ENCODE data around the gene RMND1. TPM values are rescaled to one million over a fixed set of nuclear protein-coding genes. Genes with fewer than 3 reads are reported as not detected.

The RMND1 gene
- total and polyA plus RNA-seq, 2 of the 13 experiments (the other 11 are each of a cell fraction or from before 2014, with no cell fraction given), result 34.0 to 72.5 TPM

DNA sequence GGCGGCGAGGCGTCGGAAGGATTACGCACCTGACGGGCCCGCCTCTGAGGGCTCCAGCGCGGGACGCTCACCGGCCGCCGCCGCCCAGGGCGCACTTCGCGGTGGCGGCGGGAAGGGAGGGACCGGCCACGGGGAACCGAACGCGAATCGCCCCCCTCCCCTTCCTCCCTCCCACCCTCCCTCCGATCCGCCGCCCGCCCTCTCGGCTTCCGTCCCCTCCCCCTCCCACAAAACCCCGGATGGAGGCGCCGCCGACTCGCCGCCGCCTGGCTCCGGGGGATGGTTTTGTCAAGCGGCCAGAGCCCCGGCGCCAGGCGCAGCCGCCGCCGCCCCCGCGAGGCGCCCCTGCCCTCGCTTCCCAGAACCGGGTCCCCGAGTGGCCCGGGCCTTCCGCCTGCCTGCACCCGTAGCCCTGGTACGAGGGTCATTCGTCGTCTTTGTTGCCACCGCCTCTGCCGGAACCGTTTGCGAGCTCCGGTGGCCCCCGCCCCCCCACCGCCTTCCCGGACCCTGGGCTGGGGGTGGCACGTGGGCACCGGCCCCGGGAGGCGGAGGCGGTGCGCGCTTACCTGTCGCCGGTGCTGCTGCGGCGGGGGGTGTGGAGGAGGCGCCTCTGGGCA, 61.0 kb downstream of the RMND1 start (continued):
- TF ChIP-seq, protein P1, sequence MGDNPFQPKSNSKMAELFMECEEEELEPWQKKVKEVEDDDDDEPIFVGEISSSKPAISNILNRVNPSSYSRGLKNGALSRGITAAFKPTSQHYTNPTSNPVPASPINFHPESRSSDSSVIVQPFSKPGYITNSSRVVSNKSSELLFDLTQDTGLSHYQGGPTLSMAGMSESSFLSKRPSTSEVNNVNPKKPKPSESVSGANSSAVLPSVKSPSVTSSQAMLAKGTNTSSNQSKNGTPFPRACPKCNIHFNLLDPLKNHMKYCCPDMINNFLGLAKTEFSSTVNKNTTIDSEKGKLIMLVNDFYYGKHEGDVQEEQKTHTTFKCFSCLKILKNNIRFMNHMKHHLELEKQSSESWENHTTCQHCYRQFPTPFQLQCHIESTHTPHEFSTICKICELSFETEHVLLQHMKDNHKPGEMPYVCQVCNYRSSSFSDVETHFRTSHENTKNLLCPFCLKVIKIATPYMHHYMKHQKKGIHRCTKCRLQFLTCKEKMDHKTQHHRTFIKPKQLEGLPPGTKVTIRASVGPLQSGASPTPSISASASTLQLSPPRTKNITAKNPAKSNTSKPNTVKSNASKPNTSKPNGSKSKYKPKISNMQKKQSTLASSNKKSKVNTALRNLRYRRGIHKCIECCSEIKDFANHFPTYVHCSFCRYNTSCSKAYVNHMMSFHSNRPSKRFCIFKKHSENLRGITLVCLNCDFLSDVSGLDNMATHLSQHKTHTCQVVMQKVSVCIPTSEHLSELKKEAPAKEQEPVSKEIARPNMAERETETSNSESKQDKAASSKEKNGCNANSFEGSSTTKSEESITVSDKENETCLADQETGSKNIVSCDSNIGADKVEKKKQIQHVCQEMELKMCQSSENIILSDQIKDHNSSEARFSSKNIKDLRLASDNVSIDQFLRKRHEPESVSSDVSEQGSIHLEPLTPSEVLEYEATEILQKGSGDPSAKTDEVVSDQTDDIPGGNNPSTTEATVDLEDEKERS (CRISPR knock-in tag; IDR thresholded peaks at IDR 0.05), result no peak
- TF ChIP-seq MED8 (CRISPR knock-in tag; IDR thresholded peaks at IDR 0.05; ENCODE audit: insufficient replicate concordance) (no peak), TRIM24 (CRISPR knock-in tag; IDR thresholded peaks at IDR 0.05) (no peak), PTBP1 (IDR thresholded peaks at IDR 0.05; ENCODE audit: low read depth, low read length, poor library complexity, severe bottlenecking) (no peak), PHF5A (CRISPR knock-in tag; IDR thresholded peaks at IDR 0.05; ENCODE audit: low read depth, unreplicated experiment) (no peak), FOXK2 (IDR thresholded peaks at IDR 0.05) (no peak), ZEB1 (IDR thresholded peaks at IDR 0.05; ENCODE audit: insufficient replicate concordance, low read depth) (no peak), CBX2 (IDR thresholded peaks at IDR 0.05; ENCODE audit: low read depth, low read length) (no peak), CBX2 (CRISPR knock-in tag; IDR thresholded peaks at IDR 0.05; ENCODE audit: low read depth) (no peak), LCORL (IDR thresholded peaks at IDR 0.05) (no peak), LCORL (CRISPR knock-in tag; IDR thresholded peaks at IDR 0.05) (no peak), YY1 (IDR thresholded peaks at IDR 0.05; ENCODE audit: insufficient read depth, insufficient replicate concordance, low read depth, low read length) (no peak), ZSCAN30 (CRISPR knock-in tag; IDR thresholded peaks at IDR 0.05) (no peak), NCOA1 (CRISPR knock-in tag; IDR thresholded peaks at IDR 0.05) (no peak; the same call in 1 of the 2 replicates), ZNF552 (CRISPR knock-in tag; IDR thresholded peaks at IDR 0.05; ENCODE audit: borderline replicate concordance) (no peak), SRF (IDR thresholded peaks at IDR 0.05; ENCODE audit: low read depth, low read length) (no peak), SP4 (CRISPR knock-in tag; IDR thresholded peaks at IDR 0.05) (no peak), ZNF781 (CRISPR knock-in tag; IDR thresholded peaks at IDR 0.05; ENCODE audit: borderline replicate concordance, not compliant biosample characterization) (no peak), WIZ (CRISPR knock-in tag; IDR thresholded peaks at IDR 0.05) (no peak)
- TF ChIP-seq, protein P2, sequence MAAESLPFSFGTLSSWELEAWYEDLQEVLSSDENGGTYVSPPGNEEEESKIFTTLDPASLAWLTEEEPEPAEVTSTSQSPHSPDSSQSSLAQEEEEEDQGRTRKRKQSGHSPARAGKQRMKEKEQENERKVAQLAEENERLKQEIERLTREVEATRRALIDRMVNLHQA (CRISPR knock-in tag; IDR thresholded peaks at IDR 0.05), result no peak
- TF ChIP-seq, protein P3, sequence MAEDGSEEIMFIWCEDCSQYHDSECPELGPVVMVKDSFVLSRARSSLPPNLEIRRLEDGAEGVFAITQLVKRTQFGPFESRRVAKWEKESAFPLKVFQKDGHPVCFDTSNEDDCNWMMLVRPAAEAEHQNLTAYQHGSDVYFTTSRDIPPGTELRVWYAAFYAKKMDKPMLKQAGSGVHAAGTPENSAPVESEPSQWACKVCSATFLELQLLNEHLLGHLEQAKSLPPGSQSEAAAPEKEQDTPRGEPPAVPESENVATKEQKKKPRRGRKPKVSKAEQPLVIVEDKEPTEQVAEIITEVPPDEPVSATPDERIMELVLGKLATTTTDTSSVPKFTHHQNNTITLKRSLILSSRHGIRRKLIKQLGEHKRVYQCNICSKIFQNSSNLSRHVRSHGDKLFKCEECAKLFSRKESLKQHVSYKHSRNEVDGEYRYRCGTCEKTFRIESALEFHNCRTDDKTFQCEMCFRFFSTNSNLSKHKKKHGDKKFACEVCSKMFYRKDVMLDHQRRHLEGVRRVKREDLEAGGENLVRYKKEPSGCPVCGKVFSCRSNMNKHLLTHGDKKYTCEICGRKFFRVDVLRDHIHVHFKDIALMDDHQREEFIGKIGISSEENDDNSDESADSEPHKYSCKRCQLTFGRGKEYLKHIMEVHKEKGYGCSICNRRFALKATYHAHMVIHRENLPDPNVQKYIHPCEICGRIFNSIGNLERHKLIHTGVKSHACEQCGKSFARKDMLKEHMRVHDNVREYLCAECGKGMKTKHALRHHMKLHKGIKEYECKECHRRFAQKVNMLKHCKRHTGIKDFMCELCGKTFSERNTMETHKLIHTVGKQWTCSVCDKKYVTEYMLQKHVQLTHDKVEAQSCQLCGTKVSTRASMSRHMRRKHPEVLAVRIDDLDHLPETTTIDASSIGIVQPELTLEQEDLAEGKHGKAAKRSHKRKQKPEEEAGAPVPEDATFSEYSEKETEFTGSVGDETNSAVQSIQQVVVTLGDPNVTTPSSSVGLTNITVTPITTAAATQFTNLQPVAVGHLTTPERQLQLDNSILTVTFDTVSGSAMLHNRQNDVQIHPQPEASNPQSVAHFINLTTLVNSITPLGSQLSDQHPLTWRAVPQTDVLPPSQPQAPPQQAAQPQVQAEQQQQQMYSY (CRISPR knock-in tag; IDR thresholded peaks at IDR 0.05), result no peak
- TF ChIP-seq, protein P4, sequence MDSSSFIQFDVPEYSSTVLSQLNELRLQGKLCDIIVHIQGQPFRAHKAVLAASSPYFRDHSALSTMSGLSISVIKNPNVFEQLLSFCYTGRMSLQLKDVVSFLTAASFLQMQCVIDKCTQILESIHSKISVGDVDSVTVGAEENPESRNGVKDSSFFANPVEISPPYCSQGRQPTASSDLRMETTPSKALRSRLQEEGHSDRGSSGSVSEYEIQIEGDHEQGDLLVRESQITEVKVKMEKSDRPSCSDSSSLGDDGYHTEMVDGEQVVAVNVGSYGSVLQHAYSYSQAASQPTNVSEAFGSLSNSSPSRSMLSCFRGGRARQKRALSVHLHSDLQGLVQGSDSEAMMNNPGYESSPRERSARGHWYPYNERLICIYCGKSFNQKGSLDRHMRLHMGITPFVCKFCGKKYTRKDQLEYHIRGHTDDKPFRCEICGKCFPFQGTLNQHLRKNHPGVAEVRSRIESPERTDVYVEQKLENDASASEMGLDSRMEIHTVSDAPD (CRISPR knock-in tag; IDR thresholded peaks at IDR 0.05), result no peak

Measured in HepG2 (cell line).